HepG2 (cell line): ENCODE data around the gene GPR155.

ENCODE experiments used
- SIX1 ChIP-seq: sonication (generic); formaldehyde crosslinking; IDR thresholded peaks from 2 replicates; pipeline ENCODE4 v1.4.0; 2020; ENCODE audit warnings: missing genetic modification reagents, borderline replicate concordance
- TF ChIP-seq, protein P1 (sequence below): sonication (generic); formaldehyde crosslinking; IDR thresholded peaks from 2 replicates; pipeline ENCODE4 v1.5.0; 2020; ENCODE audit warnings: mild to moderate bottlenecking, missing genetic modification reagents, moderate library complexity
- TF ChIP-seq, protein P2 (sequence below): IDR thresholded peaks from 2 replicates; pipeline ENCODE4 v1.6.1; 2016; ENCODE audit warnings: missing biosample characterization, missing genetic modification reagents, low read depth
- TF ChIP-seq, protein P3 (sequence below): sonication (generic); formaldehyde crosslinking; IDR thresholded peaks from 2 replicates; pipeline ENCODE4 v1.4.0; 2020; ENCODE audit warnings: missing genetic modification reagents

DNA sequence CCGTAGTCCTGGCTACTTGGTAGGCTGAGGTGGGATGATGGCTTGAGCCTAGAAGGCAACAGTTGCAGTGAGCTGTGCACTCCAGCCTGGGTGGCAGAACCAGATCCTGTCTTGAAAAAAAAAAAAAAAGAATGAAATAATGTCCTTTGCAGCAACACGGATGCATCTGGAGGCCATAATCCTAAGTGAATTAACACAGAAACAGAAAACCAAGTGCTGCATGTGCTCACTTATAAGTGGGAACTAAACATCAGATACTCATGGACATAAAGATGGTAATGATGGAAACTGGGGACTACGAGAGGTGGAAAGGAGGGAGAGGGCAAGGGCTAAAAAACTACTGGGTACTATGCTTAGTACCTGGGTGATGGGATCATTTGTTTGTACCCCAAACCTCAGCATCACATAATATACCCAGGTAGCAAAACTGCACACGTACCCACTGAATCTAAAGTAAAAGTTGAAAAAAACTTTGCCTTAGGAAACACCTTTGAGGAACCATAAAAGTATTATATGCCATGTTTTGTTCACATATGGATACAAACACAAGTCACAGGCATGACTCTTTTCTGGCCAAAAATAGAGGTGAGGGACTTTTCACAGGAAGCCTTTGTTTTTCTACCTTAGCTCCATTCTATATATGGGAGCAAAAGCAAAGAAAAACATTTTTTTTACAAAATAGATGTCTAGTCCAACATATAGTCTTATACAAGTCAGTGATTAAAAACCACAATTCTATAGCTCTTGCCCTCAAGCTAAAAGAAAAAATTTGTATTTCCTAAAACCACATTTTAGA, 36.6 kb downstream of the GPR155 start:
- no peak for TF ChIP-seq SIX1 (CRISPR knock-in tag)
- TF ChIP-seq, protein P1, sequence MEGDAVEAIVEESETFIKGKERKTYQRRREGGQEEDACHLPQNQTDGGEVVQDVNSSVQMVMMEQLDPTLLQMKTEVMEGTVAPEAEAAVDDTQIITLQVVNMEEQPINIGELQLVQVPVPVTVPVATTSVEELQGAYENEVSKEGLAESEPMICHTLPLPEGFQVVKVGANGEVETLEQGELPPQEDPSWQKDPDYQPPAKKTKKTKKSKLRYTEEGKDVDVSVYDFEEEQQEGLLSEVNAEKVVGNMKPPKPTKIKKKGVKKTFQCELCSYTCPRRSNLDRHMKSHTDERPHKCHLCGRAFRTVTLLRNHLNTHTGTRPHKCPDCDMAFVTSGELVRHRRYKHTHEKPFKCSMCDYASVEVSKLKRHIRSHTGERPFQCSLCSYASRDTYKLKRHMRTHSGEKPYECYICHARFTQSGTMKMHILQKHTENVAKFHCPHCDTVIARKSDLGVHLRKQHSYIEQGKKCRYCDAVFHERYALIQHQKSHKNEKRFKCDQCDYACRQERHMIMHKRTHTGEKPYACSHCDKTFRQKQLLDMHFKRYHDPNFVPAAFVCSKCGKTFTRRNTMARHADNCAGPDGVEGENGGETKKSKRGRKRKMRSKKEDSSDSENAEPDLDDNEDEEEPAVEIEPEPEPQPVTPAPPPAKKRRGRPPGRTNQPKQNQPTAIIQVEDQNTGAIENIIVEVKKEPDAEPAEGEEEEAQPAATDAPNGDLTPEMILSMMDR (CRISPR knock-in tag) = no peak
- TF ChIP-seq, protein P2, sequence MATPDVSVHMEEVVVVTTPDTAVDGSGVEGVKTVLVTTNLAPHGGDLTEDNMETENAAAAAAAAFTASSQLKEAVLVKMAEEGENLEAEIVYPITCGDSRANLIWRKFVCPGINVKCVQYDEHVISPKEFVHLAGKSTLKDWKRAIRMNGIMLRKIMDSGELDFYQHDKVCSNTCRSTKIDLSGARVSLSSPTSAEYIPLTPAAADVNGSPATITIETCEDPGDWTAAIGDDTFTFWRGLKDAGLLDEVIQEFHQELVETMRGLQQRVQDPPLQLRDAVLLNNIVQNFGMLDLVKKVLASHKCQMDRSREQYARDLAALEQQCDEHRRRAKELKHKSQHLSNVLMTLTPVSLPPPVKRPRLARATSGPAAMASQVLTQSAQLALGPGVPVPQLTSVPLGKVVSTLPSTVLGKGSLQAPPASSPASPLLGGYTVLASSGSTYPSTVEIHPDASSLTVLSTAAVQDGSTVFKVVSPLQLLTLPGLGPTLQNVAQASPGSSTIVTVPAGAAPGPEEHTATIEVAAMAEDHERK = no peak
- TF ChIP-seq, protein P3, sequence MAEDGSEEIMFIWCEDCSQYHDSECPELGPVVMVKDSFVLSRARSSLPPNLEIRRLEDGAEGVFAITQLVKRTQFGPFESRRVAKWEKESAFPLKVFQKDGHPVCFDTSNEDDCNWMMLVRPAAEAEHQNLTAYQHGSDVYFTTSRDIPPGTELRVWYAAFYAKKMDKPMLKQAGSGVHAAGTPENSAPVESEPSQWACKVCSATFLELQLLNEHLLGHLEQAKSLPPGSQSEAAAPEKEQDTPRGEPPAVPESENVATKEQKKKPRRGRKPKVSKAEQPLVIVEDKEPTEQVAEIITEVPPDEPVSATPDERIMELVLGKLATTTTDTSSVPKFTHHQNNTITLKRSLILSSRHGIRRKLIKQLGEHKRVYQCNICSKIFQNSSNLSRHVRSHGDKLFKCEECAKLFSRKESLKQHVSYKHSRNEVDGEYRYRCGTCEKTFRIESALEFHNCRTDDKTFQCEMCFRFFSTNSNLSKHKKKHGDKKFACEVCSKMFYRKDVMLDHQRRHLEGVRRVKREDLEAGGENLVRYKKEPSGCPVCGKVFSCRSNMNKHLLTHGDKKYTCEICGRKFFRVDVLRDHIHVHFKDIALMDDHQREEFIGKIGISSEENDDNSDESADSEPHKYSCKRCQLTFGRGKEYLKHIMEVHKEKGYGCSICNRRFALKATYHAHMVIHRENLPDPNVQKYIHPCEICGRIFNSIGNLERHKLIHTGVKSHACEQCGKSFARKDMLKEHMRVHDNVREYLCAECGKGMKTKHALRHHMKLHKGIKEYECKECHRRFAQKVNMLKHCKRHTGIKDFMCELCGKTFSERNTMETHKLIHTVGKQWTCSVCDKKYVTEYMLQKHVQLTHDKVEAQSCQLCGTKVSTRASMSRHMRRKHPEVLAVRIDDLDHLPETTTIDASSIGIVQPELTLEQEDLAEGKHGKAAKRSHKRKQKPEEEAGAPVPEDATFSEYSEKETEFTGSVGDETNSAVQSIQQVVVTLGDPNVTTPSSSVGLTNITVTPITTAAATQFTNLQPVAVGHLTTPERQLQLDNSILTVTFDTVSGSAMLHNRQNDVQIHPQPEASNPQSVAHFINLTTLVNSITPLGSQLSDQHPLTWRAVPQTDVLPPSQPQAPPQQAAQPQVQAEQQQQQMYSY (CRISPR knock-in tag) = no peak
